A549 (cell line): ENCODE results near the gene NXT1.

Experiments used
- CHD2 ChIP-seq: fragments of 150-350 bp; IDR thresholded peaks from 2 replicates; pipeline ENCODE4 v1.6.1; 2014; ENCODE audit warnings: low read length; ENCODE audit not compliant: partially characterized antibody
- EP300 ChIP-seq, 2 experiments: fragments of >200 bp; sonication (Bioruptor Twin); formaldehyde crosslinking; IDR thresholded peaks; 2 replicates in 1 of 2; 3 replicates in 1 of 2; pipeline ENCODE4 v1.6.1; 2016 to 2017
- HDAC2 ChIP-seq: fragments of 200-600 bp; sonication (generic); IDR thresholded peaks from 2 replicates; pipeline ENCODE4 v1.6.1; 2016
- HES2 ChIP-seq: fragments of >200 bp; sonication (Bioruptor Twin); formaldehyde crosslinking; IDR thresholded peaks from 2 replicates; pipeline ENCODE4 v1.6.1; 2016
- MAZ ChIP-seq: fragments of 150-350 bp; IDR thresholded peaks from 2 replicates; pipeline ENCODE4 v1.6.1; 2014; ENCODE audit warnings: antibody characterized with exemption, low read depth, low read length, borderline replicate concordance
- TF ChIP-seq, protein P1 (sequence below): fragments of >200 bp; sonication (Bioruptor Twin); formaldehyde crosslinking; IDR thresholded peaks from 3 replicates; pipeline ENCODE4 v1.5.1; 2016
- TF ChIP-seq, protein P2 (sequence below): fragments of >200 bp; sonication (Bioruptor Twin); formaldehyde crosslinking; IDR thresholded peaks from 3 replicates; pipeline ENCODE4 v1.6.1; 2016

- no peak for TF ChIP-seq HDAC2
- TF ChIP-seq HES2: no peak
- TF ChIP-seq, protein P1, sequence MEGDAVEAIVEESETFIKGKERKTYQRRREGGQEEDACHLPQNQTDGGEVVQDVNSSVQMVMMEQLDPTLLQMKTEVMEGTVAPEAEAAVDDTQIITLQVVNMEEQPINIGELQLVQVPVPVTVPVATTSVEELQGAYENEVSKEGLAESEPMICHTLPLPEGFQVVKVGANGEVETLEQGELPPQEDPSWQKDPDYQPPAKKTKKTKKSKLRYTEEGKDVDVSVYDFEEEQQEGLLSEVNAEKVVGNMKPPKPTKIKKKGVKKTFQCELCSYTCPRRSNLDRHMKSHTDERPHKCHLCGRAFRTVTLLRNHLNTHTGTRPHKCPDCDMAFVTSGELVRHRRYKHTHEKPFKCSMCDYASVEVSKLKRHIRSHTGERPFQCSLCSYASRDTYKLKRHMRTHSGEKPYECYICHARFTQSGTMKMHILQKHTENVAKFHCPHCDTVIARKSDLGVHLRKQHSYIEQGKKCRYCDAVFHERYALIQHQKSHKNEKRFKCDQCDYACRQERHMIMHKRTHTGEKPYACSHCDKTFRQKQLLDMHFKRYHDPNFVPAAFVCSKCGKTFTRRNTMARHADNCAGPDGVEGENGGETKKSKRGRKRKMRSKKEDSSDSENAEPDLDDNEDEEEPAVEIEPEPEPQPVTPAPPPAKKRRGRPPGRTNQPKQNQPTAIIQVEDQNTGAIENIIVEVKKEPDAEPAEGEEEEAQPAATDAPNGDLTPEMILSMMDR: no peak
- TF ChIP-seq, protein P2, sequence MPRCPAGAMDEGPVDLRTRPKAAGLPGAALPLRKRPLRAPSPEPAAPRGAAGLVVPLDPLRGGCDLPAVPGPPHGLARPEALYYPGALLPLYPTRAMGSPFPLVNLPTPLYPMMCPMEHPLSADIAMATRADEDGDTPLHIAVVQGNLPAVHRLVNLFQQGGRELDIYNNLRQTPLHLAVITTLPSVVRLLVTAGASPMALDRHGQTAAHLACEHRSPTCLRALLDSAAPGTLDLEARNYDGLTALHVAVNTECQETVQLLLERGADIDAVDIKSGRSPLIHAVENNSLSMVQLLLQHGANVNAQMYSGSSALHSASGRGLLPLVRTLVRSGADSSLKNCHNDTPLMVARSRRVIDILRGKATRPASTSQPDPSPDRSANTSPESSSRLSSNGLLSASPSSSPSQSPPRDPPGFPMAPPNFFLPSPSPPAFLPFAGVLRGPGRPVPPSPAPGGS: no peak
- TF ChIP-seq MAZ: no peak
- TF ChIP-seq EP300 (IDR thresholded peaks at IDR 0.05): no peak
- TF ChIP-seq CHD2: no peak
Observed at GRCh38 chr20:23308024-23308423, 42.6 kb upstream of the NXT1 start.
